Keratinocyte (primary cell): ENCODE results near the gene LYPLA2. TPM values are rescaled to one million over a fixed set of nuclear protein-coding genes. Genes with fewer than 3 reads are reported as not detected.
A peak's percentile ranks its signal among the peaks of the same experiment; 100 is the strongest.

ENCODE experiments used
- DNase-seq: peaks from one replicate; pipeline ENCODE4 v3.0.0-alpha.2; 2011; ENCODE audit warnings: low read depth, missing footprints, low spot score
- FAIRE-seq: peaks from 2 replicates; lab custom pipeline; 2011; peaks lifted over from hg19 to GRCh38; lab: Jason Lieb, UNC
- H2AFZ ChIP-seq: 2 replicates; pipeline ENCODE4 v1.6.0; 2012; ENCODE audit warnings: low read length, control low read depth, inconsistent platforms; ENCODE audit not compliant: control insufficient read depth
- H3K27ac ChIP-seq: 2 replicates; pipeline ENCODE4 v1.5.1; 2011; ENCODE audit warnings: low read length; ENCODE audit not compliant: control insufficient read depth, insufficient read depth
- H3K27me3 ChIP-seq: 3 replicates; pipeline ENCODE4 v1.6.0; 2011; ENCODE audit warnings: low read length; ENCODE audit not compliant: control insufficient read depth, insufficient read depth; ENCODE audit errors: extremely low read depth
- H3K36me3 ChIP-seq, 2 experiments: 2 replicates in 1 of 2; 3 replicates in 1 of 2; pipeline ENCODE4 v1.5.1; 2011; ENCODE audit warnings: low read length in 2 of 2, mild to moderate bottlenecking in 1 of 2; ENCODE audit not compliant: control insufficient read depth in 2 of 2, insufficient read depth in 2 of 2; ENCODE audit errors: extremely low read depth in 1 of 2
- H3K4me1 ChIP-seq: 3 replicates; pipeline ENCODE4 v1.5.1; 2011; ENCODE audit warnings: low read length; ENCODE audit not compliant: control insufficient read depth, insufficient read depth; ENCODE audit errors: extremely low read depth
- H3K4me2 ChIP-seq: 3 replicates; pipeline ENCODE4 v1.6.0; 2011; ENCODE audit warnings: low read depth, low read length; ENCODE audit not compliant: control insufficient read depth, insufficient read depth; ENCODE audit errors: extremely low read depth
- H3K4me3 ChIP-seq, 3 experiments: fragments of 200-600 bp in 1 of 3; sonication (generic) in 1 of 3; 2 replicates in 2 of 3; 3 replicates in 1 of 3; pipeline ENCODE4 v1.5.1; 2011 to 2016; ENCODE audit warnings: low read length in 3 of 3, mild to moderate bottlenecking in 3 of 3, control low read depth in 2 of 3, inconsistent platforms in 1 of 3, low read depth in 1 of 3, mixed read lengths in 1 of 3, mixed run types in 1 of 3, moderate library complexity in 1 of 3; ENCODE audit not compliant: control insufficient read depth in 2 of 3, insufficient read depth in 2 of 3; ENCODE audit errors: extremely low read depth in 1 of 3
- H3K79me2 ChIP-seq: 2 replicates; pipeline ENCODE4 v1.6.0; 2012; ENCODE audit warnings: low read length; ENCODE audit not compliant: control insufficient read depth, insufficient read depth
- H3K9ac ChIP-seq: 3 replicates; pipeline ENCODE4 v1.6.0; 2011; ENCODE audit warnings: low read length; ENCODE audit not compliant: control insufficient read depth, insufficient read depth; ENCODE audit errors: extremely low read depth
- H3K9me1 ChIP-seq: 3 replicates; pipeline ENCODE4 v1.6.0; 2011; ENCODE audit warnings: low read length; ENCODE audit not compliant: control insufficient read depth, insufficient read depth; ENCODE audit errors: extremely low read depth
- H3K9me3 ChIP-seq: 2 replicates; pipeline ENCODE4 v1.5.1; 2012; ENCODE audit warnings: low read depth, low read length; ENCODE audit not compliant: control insufficient read depth
- H4K20me1 ChIP-seq: 3 replicates; pipeline ENCODE4 v1.6.0; 2011; ENCODE audit warnings: low read length; ENCODE audit not compliant: control insufficient read depth, insufficient read depth; ENCODE audit errors: extremely low read depth
- CTCF ChIP-seq, 3 experiments: IDR thresholded peaks in 1 of 3; conservative IDR thresholded peaks in 1 of 3; optimal IDR thresholded peaks in 1 of 3; 2 replicates in 2 of 3; 3 replicates in 1 of 3; pipeline versions ENCODE3 to v1.5.1; 2011; ENCODE audit warnings: low read length in 3 of 3, mild to moderate bottlenecking in 3 of 3, moderate library complexity in 2 of 3, control low read depth in 1 of 3, inconsistent platforms in 1 of 3; ENCODE audit not compliant: insufficient read depth in 2 of 3; ENCODE audit errors: extremely low read depth in 1 of 3
- EZH2 ChIP-seq: IDR thresholded peaks from one replicate; pipeline ENCODE4 v1.6.1; 2012; ENCODE audit warnings: inconsistent platforms, mild to moderate bottlenecking, low read length, moderate library complexity
- dilution Hi-C: fragments of 300-500 bp; cut with MboI; formaldehyde crosslinking; loops from one replicate; pipeline ENCODE4 v1.7.0; 2020; ENCODE audit warnings: low sequenced_read_pairs; ENCODE audit not compliant: extremely low pct_ligation_motif_present
- polyA plus RNA-seq, 5 experiments: library from polyadenylated mRNA; depleted of rRNA in 3 of 5; stranded (reverse) in 3 of 5; stranded (forward) in 1 of 5; unstranded in 1 of 5; fragments of >200 nt; gene quantifications; 1 replicate in 1 of 5; 2 replicates in 3 of 5; 3 replicates in 1 of 5; pipeline versions ENCODE4 v1.2.1 to v1.2.3, GENCODE V29; 2011 to 2012; ENCODE audit warnings: missing spikeins in 2 of 5, low read depth in 1 of 5, low replicate concordance in 1 of 5

LYPLA2 gene
- polyA plus RNA-seq, 1 donor (not counting 4 experiments of a cell fraction or from before 2014, with no cell fraction given), result 51.7 TPM

- H3K4me3 ChIP-seq, result no peak overlapping the region
- no peaks in the 10 kb centered on the region for H3K27me3 ChIP-seq
- no peaks in the 10 kb centered on the region for H3K9me3 ChIP-seq
- H3K4me2 ChIP-seq, result peak overlapping the region; percentile 100
- dilution Hi-C loops, result no loop called here
- peaks cover 3% of the 10 kb centered on the region for H3K4me1 ChIP-seq
- H3K9me1 ChIP-seq, result no peaks in the 10 kb centered on the region
- TF ChIP-seq CTCF (optimal IDR thresholded peaks at IDR 0.05 in 1 of 3, IDR thresholded peaks at IDR 0.05 in 1 of 3, conservative IDR thresholded peaks at IDR 0.05 in 1 of 3; ENCODE audit: extremely low read depth in 1 of 3, insufficient read depth in 2 of 3, low read length in 3 of 3) (no peak), EZH2 (no peak)
- H3K9ac ChIP-seq, result no peak overlapping the region
- no peak overlapping the region for H3K27ac ChIP-seq
- peaks cover 6% of the 10 kb centered on the region for H3K79me2 ChIP-seq
- H4K20me1 ChIP-seq, result no peaks in the 10 kb centered on the region
- no peak overlapping the region for H2AFZ ChIP-seq
- H3K36me3 ChIP-seq, result no peaks in the 10 kb centered on the region
- no peak for DNase-seq
- FAIRE-seq, result peak; percentile 49
Measured at GRCh38 chr1:23823767-23824166, 32.8 kb downstream of the LYPLA2 start.

GRCh38 chr1:23824711-23825075, 33.7 kb downstream of the LYPLA2 start:
- FAIRE-seq, result peak; percentile 29
- no peaks in the 10 kb centered on the region for H3K9me1 ChIP-seq
- H3K27ac ChIP-seq, result peak overlapping the region; percentile 87
- H3K4me3 ChIP-seq, result peak overlapping the region; percentile 77 to 98 (median 89)
- H4K20me1 ChIP-seq, result no peaks in the 10 kb centered on the region
- DNase-seq, result no peak
- H2AFZ ChIP-seq, result peak overlapping the region; percentile 96
- H3K36me3 ChIP-seq, result no peaks in the 10 kb centered on the region
- peak overlapping the region; percentile 96 for H3K9ac ChIP-seq
- peak overlapping the region; percentile 100 for H3K4me2 ChIP-seq
- TF ChIP-seq CTCF (optimal IDR thresholded peaks at IDR 0.05 in 1 of 3, IDR thresholded peaks at IDR 0.05 in 1 of 3, conservative IDR thresholded peaks at IDR 0.05 in 1 of 3; ENCODE audit: extremely low read depth in 1 of 3, insufficient read depth in 2 of 3, low read length in 3 of 3) (no peak), EZH2 (no peak)
- dilution Hi-C loops, result no loop called here
- peaks cover 6% of the 10 kb centered on the region for H3K79me2 ChIP-seq
- peaks cover 3% of the 10 kb centered on the region for H3K4me1 ChIP-seq
- no peaks in the 10 kb centered on the region for H3K9me3 ChIP-seq
- no peaks in the 10 kb centered on the region for H3K27me3 ChIP-seq
